ENCODE measurements around the gene NOD1.

- no peak for TF ChIP-seq POLR2AphosphoS5 (IDR thresholded peaks at IDR 0.05)
- no peak for TF ChIP-seq POLR2A (IDR thresholded peaks at IDR 0.05)
- TF ChIP-seq CTCF (IDR thresholded peaks at IDR 0.05) = no peak
Measured at GRCh38 chr7:30523466-30523865, 44.9 kb upstream of the NOD1 start.
